K562 (cell line): Measurements from ENCODE around the gene PHYKPL. TPM values are rescaled to one million over a fixed set of nuclear protein-coding genes. Genes with fewer than 3 reads are reported as not detected.

Experiments
- BRD9 ChIP-seq: fragments of 450-650 bp; IDR thresholded peaks from 2 replicates; pipeline ENCODE4 v1.6.1; 2018; ENCODE audit warnings: low read depth; ENCODE audit not compliant: partially characterized antibody
- CBX3 ChIP-seq, 2 experiments: IDR thresholded peaks; 1 replicate in 1 of 2; 2 replicates in 1 of 2; pipeline ENCODE4 v1.6.1; 2012; ENCODE audit warnings: inconsistent platforms in 2 of 2, low read length in 2 of 2, borderline replicate concordance in 1 of 2, control low read depth in 1 of 2
- CC2D1A ChIP-seq: fragments of 450-650 bp; IDR thresholded peaks from 2 replicates; pipeline ENCODE4 v1.6.1; 2017; ENCODE audit warnings: mild to moderate bottlenecking
- CTBP1 ChIP-seq: fragments of 450-650 bp; IDR thresholded peaks from 2 replicates; pipeline ENCODE4 v1.6.1; 2016; ENCODE audit warnings: borderline replicate concordance
- ETV1 ChIP-seq: fragments of 450-650 bp; conservative IDR thresholded peaks from 2 replicates; pipeline ENCODE4 v1.6.1; 2016; ENCODE audit warnings: missing genetic modification characterization, control low read depth, low read depth, missing compliant biosample characterization
- KDM1A ChIP-seq, 2 experiments: fragments of 450-650 bp; IDR thresholded peaks; 2 replicates each; pipeline ENCODE4 v1.6.1; 2016; ENCODE audit warnings: mild to moderate bottlenecking in 2 of 2
- KHSRP ChIP-seq: fragments of 450-650 bp; IDR thresholded peaks from 2 replicates; pipeline ENCODE4 v1.6.1; 2017
- L3MBTL2 ChIP-seq: fragments of 450-650 bp; IDR thresholded peaks from 2 replicates; pipeline ENCODE4 v1.6.1; 2016; ENCODE audit warnings: mild to moderate bottlenecking, moderate library complexity
- MTA3 ChIP-seq: fragments of 450-650 bp; formaldehyde crosslinking; IDR thresholded peaks from 2 replicates; pipeline ENCODE4 v1.6.1; 2017; ENCODE audit warnings: mild to moderate bottlenecking, borderline replicate concordance
- PBX2 ChIP-seq, 2 experiments: IDR thresholded peaks in 1 of 2; conservative IDR thresholded peaks in 1 of 2; 2 replicates each; pipeline ENCODE4 v1.6.1; 2016; ENCODE audit warnings: low read depth in 2 of 2, mild to moderate bottlenecking in 1 of 2, missing compliant biosample characterization in 1 of 2, missing genetic modification characterization in 1 of 2, moderate library complexity in 1 of 2
- PCBP2 ChIP-seq: fragments of 200-400 bp; formaldehyde crosslinking; IDR thresholded peaks from 2 replicates; pipeline ENCODE4 v1.6.1; 2018; ENCODE audit warnings: low read length, low read depth, mild to moderate bottlenecking, moderate library complexity; ENCODE audit not compliant: poor library complexity, severe bottlenecking
- PRMT5 ChIP-seq: sonication (generic); formaldehyde crosslinking; IDR thresholded peaks from 2 replicates; pipeline ENCODE4 v1.5.0; 2020; ENCODE audit warnings: missing genetic modification reagents
- VEZF1 ChIP-seq: fragments of 200-800 bp; sonication (Bioruptor generic); IDR thresholded peaks from 2 replicates; pipeline ENCODE4 v1.6.1; 2017; ENCODE audit warnings: missing genetic modification characterization, missing compliant biosample characterization
- ZNF146 ChIP-seq: IDR thresholded peaks from one replicate; pipeline ENCODE4 v1.6.1; 2018; ENCODE audit warnings: missing compliant biosample characterization; ENCODE audit not compliant: unreplicated experiment
- ZNF23 ChIP-seq: fragments of 250-450 bp; sonication (Bioruptor Pico); IDR thresholded peaks from 2 replicates; pipeline ENCODE4 v1.4.0; 2020; ENCODE audit warnings: mild to moderate bottlenecking
- ZNF347 ChIP-seq: fragments of 450-650 bp; formaldehyde crosslinking; IDR thresholded peaks from 2 replicates; pipeline ENCODE4 v1.4.0; 2020; ENCODE audit warnings: low read depth, mild to moderate bottlenecking, moderate library complexity
- ZNF707 ChIP-seq: fragments of 250-450 bp; sonication (Bioruptor Pico); conservative IDR thresholded peaks from 2 replicates; pipeline ENCODE4 v1.8.0; 2022; ENCODE audit warnings: inconsistent platforms, mild to moderate bottlenecking, moderate library complexity
- polyA plus RNA-seq, 8 experiments: library from polyadenylated mRNA; depleted of rRNA in 4 of 8; stranded (reverse) in 5 of 8; unstranded in 3 of 8; fragments of >200 nt; fragmentation: Nextera tagmentation in 2 of 8; fragmentation: Illumina TruSeq in 1 of 8; extraction: Ambion mirVana in 2 of 8; extraction: Trizol in 1 of 8; gene quantifications; 2 replicates each; pipeline versions ENCODE4 v1.2.1 to v1.2.3, GENCODE V29; 2011 to 2014; ENCODE audit warnings: inconsistent platforms in 1 of 8, missing spikeins in 1 of 8
- total RNA-seq, 7 experiments: library from RNA; depleted of rRNA in 6 of 7; stranded (reverse); fragments of >200 nt in 6 of 7; fragmentation: Illumina TruSeq in 2 of 7; extraction: Trizol in 2 of 7; gene quantifications; 2 replicates each; pipeline versions ENCODE4 v1.2.1 to v1.2.3, GENCODE V29; 2011 to 2021; ENCODE audit warnings: low replicate concordance in 1 of 7
- TF ChIP-seq, protein P1 (sequence below): fragments of 250-450 bp; sonication (Bioruptor Pico); IDR thresholded peaks from 2 replicates; pipeline ENCODE4 v1.4.0; 2020; ENCODE audit warnings: borderline replicate concordance
- TF ChIP-seq, protein P2 (sequence below): fragments of 450-650 bp; IDR thresholded peaks from 2 replicates; pipeline ENCODE4 v1.7.0; 2016; ENCODE audit warnings: borderline replicate concordance

PHYKPL gene
- total and polyA plus RNA-seq, 9 of the 15 experiments (the other 6 are each of a cell fraction or from before 2014, with no cell fraction given) = 4.7 to 34.7 (median 18.6) TPM

DNA sequence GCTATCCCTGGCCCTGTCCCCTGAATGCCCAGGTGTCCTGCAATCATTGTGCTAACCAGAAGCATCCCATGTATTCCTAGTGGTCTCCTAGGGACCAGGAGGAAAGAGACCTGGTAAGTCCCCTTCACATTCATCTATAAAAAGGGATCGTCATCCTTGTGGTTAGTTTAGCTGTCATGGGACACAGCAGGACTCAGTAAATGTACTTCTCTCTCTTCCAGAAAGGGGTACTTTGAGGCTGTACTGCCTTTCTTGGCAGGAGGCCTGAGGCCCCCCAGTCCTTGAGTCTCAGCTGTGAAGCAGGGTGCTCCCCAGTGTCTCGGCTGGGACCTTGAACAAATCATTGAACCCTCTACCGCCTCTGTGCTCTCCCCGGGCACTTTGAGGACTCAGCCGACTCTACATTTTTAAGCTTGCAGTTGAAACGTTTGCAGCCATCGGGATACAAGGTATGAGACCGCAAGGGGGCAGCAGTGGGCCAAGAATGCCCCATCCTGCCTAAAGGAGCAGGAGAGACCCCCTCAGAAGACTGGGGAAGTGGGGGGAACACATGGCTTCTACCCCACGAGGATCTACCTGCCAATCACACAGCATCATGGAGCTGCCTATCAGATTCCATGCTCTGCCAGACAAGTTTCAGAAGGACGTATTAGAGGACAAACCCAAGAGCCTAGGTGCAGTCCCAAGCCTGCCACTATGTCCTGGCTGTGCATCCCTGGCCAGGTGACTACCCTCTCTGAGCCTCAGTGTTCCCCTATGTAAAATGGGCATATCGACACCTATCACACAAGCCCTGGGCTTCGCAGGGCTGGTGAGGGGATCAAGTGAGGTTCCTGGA, 2.4 kb upstream of the PHYKPL start (continued):
- TF ChIP-seq, protein P1, sequence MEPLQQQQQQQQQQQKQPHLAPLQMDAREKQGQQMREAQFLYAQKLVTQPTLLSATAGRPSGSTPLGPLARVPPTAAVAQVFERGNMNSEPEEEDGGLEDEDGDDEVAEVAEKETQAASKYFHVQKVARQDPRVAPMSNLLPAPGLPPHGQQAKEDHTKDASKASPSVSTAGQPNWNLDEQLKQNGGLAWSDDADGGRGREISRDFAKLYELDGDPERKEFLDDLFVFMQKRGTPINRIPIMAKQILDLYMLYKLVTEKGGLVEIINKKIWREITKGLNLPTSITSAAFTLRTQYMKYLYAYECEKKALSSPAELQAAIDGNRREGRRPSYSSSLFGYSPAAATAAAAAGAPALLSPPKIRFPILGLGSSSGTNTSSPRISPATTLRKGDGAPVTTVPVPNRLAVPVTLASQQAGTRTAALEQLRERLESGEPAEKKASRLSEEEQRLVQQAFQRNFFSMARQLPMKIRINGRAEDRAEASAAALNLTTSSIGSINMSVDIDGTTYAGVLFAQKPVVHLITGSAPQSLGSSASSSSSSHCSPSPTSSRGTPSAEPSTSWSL (CRISPR knock-in tag) = no peak
- TF ChIP-seq CC2D1A (0 out of 2 replicates have a peak, but pooled peaks have one; percentile 22), CTBP1 (no peak), VEZF1 (CRISPR knock-in tag) (peak; percentile 19; the same call in 1 of the 2 replicates), L3MBTL2 (peak; percentile 54; the same call in 1 of the 2 replicates), PRMT5 (no peak), ETV1 (tag) (no peak), PCBP2 (no peak), MTA3 (peak; percentile 36; the same call in 1 of the 2 replicates), ZNF347 (no peak), CBX3 (IDR thresholded peaks at IDR 0.05; ENCODE audit: borderline replicate concordance in 1 of 2, low read length in 2 of 2) (peak in 1 of 2 experiments; percentile 43; a peak in 1 of 3 replicates), BRD9 (peak; percentile 38), ZNF146 (CRISPR knock-in tag) (no peak), KDM1A (IDR thresholded peaks at IDR 0.05) (peak; percentile 71 to 75), PBX2 (CRISPR knock-in tag; IDR thresholded peaks at IDR 0.05; ENCODE audit: low read depth) (no peak), PBX2 (tag; conservative IDR thresholded peaks at IDR 0.05; ENCODE audit: low read depth) (0 out of 2 replicates have a peak, but pooled peaks have one; percentile 15), KHSRP (no peak), ZNF707 (CRISPR knock-in tag) (no peak), ZNF23 (CRISPR knock-in tag) (no peak)
- TF ChIP-seq, protein P2, sequence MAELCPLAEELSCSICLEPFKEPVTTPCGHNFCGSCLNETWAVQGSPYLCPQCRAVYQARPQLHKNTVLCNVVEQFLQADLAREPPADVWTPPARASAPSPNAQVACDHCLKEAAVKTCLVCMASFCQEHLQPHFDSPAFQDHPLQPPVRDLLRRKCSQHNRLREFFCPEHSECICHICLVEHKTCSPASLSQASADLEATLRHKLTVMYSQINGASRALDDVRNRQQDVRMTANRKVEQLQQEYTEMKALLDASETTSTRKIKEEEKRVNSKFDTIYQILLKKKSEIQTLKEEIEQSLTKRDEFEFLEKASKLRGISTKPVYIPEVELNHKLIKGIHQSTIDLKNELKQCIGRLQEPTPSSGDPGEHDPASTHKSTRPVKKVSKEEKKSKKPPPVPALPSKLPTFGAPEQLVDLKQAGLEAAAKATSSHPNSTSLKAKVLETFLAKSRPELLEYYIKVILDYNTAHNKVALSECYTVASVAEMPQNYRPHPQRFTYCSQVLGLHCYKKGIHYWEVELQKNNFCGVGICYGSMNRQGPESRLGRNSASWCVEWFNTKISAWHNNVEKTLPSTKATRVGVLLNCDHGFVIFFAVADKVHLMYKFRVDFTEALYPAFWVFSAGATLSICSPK = no peak
